Thyroid gland (tissue), 4 donors: ENCODE data around the gene JAKMIP2.

Experiments used
- POLR2A ChIP-seq, 2 donors: fragments of 450-650 bp; IDR thresholded peaks; one replicate each; pipeline ENCODE4 v1.6.1; 2017; ENCODE audit warnings: antibody characterized with exemption in 2 of 2, mild to moderate bottlenecking in 2 of 2, moderate library complexity in 1 of 2
- TF ChIP-seq, protein P1 (sequence below), 6 experiments: fragments of 200-600 bp in 3 of 6; fragments of 450-650 bp in 3 of 6; sonication (generic) in 3 of 6; IDR thresholded peaks; one replicate each; pipeline ENCODE4 v1.5.1; 2016 to 2019; ENCODE audit warnings: antibody characterized with exemption in 6 of 6, mild to moderate bottlenecking in 2 of 6, inconsistent platforms in 1 of 6, moderate library complexity in 1 of 6

DNA sequence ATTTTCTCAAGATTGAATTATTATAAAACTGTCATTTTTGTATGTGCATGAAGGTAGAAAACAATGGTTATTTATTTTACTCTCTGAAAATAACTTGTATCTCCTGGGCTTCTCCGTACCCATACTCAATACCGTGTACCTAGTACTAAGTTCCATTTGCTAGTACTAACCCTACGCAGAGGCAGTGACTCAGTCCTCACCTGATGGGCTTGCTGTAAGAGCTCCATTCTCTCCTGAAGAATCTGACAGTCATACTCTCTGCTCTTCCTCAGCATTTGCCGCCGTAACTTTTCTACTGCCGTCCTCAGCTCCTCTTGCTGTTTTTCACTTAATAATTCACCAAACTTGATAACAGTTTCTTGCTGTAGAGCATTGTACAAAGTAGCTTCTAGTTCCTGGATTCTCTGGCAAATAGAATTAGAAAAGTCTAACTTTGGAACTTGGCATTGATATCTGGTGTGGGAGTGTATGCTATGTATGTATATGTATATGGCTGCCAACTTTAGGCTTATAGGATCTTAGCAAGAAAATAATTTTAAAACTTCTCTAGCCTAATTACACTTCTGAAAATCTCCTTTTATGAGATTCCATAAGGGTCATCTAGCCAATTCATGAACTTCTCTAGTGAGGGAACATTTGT is 164.7 kb downstream of the JAKMIP2 start:
- TF ChIP-seq POLR2A (IDR thresholded peaks at IDR 0.05): no peak
- TF ChIP-seq, protein P1, sequence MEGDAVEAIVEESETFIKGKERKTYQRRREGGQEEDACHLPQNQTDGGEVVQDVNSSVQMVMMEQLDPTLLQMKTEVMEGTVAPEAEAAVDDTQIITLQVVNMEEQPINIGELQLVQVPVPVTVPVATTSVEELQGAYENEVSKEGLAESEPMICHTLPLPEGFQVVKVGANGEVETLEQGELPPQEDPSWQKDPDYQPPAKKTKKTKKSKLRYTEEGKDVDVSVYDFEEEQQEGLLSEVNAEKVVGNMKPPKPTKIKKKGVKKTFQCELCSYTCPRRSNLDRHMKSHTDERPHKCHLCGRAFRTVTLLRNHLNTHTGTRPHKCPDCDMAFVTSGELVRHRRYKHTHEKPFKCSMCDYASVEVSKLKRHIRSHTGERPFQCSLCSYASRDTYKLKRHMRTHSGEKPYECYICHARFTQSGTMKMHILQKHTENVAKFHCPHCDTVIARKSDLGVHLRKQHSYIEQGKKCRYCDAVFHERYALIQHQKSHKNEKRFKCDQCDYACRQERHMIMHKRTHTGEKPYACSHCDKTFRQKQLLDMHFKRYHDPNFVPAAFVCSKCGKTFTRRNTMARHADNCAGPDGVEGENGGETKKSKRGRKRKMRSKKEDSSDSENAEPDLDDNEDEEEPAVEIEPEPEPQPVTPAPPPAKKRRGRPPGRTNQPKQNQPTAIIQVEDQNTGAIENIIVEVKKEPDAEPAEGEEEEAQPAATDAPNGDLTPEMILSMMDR (IDR thresholded peaks at IDR 0.05): no peak
